ENCODE data around the gene PARD6G.
A peak's percentile ranks its signal among the peaks of the same experiment; 100 is the strongest.

The PARD6G gene

DNA sequence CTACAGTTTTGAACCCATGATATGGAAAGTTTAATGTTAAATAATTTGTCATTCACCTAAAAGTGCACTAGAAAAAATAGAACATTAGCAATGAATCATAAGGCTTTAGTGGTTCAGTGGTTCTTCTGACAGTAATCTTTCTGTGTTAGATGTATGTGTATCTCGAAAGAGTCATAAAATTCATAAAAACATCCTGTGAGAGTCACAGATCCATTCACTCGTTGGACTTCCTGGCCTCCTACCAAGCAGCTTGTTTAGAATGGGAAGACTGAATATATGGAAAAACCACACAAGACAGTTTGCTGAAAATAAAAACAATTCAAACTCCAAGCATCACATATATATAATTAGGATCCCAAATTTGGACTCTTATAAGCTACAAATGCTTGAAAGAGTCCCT lies 103.4 kb downstream of the PARD6G start:
- DNase-seq: peak; percentile 40

- no peak for DNase-seq
These were observed 106.8 kb downstream of the PARD6G start for GRCh38 chr18:80140455-80140985.

- no peak for DNase-seq
These were observed 109.3 kb downstream of the PARD6G start for GRCh38 chr18:80137976-80138375.

GRCh38 chr18:80137137-80137536 lies 110.2 kb downstream of the PARD6G start:
- no peak for DNase-seq

GRCh38 chr18:80136679-80137078 lies 110.6 kb downstream of the PARD6G start:
- DNase-seq: no peak

GRCh38 chr18:80135136-80135535 lies 112.2 kb downstream of the PARD6G start:
- DNase-seq: no peak

- no peak for DNase-seq
These were observed 114.2 kb downstream of the PARD6G start for GRCh38 chr18:80133124-80133523.

DNA sequence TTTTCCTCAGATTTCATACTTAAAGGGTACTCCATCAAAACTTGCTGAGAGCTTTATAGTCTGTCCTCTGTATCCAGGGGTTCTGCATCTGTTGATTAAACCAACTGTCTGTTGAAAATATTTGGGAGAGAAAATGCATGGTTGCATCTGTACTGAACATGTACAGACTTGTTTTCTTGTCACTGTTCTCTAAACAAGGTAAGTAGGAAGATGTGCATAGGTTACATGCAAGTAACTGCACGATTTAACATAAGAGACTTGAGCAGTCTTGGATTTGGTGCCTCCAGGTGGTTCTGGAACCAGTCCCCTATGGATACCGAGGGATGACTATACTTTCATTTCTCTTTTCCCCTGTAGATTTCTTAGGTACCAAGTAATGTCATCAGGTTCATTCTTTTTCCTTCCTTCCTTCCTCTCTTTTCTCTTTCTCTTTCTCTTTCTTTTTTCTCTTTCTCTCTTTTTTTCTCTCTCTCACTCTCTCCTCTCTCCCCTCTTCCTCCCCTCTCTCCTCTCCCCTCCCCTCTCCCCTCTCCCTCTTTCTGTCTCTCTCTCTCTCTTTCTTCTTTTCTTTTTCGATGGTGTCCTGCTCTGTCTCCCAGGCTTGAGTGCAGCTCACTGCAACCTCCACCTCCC lies 115.0 kb downstream of the PARD6G start:
- DNase-seq: no peak

GRCh38 chr18:80130555-80130954 lies 116.8 kb downstream of the PARD6G start:
- DNase-seq: no peak

DNA sequence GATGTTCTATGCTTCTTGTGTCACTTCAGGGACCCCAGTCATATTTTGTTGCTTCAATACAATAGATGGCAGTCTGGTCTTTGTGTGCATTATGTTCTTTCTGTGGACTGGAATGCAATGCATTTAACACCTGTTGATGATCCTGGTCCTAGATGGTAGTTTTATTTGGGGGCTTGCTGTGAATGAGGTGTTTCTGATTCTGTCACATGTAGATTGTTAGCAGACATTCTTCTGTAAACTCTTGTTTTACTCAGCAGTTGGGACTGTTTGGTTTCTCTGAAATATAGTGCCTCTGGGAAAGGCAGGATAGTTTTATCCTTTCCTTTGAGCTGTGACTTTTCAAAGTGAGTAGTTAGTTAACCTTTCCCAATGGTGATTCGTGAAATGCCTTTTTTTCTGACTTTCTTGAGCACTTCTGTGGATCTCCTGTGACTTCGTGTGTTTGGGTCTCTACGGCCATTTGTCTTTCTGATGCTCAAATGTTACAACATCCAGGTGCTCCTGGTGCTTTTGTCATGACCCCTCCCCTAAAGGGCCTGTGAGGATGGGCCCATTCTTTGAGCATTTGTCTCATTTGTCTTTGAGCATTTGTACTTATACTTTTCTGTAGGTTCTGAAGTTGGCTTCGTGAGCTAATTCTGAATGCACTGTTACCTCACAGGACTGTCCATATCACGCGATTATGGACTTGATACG lies 117.5 kb downstream of the PARD6G start:
- DNase-seq: no peak

DNA sequence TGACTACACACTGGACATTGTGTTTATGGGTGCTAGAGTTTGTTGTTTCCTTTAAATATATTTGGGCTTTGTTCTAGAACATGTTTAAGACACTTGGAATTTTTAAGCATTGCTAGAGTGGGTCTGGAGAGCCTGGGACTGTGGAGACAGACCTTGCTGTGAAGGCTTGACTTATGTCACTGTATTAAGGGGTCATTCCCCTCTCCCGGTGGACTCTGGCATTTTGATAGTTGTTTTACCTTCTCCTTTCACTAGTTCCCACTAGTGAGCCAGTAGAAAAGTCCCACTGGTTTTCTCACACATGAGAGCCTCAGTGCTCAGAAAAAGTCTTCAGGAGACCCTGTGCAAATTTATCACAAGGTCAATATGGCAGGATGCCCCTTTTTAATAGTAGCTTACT lies 119.7 kb downstream of the PARD6G start:
- no peak for DNase-seq

- DNase-seq: no peak
These were observed 120.5 kb downstream of the PARD6G start for GRCh38 chr18:80126797-80127196.

DNA sequence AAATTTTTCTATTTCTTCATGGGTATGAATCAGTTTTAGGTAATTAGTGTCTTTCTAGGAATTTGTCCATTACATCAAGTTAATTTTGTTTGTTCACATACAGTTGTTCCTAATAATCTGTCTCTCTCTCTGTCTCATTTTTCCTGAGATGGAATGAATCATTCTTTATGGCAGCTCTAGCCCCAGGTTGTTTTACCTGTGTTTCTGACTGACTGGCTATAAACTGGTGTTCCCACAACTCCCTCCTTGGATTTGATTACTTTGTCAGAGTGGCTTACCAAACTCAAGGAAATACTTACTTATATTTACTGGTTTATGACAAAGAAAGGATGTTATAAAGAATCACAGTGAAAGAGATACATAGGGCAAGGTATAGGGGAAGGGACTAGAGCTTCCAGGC lies 123.2 kb downstream of the PARD6G start:
- no peak for DNase-seq

DNA sequence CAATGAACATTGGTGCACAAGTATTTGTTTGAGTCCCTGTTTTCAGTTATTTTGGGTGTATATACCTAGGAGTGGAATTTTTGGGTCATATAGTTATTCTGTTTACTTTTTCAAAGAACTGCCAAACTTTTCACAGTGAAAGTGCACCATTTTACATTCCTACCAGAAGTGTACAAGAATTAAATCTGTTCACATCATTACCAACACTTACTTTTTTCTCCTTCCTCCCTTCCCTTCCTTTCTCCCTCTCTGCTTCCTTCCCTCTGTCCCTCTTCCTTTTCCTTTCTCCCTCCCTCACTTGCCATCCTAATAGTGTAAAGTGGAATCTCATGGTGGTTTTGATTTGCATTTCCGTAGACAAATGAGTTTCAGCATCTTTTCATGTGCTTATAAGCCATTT lies 126.4 kb downstream of the PARD6G start:
- no peak for DNase-seq

DNA sequence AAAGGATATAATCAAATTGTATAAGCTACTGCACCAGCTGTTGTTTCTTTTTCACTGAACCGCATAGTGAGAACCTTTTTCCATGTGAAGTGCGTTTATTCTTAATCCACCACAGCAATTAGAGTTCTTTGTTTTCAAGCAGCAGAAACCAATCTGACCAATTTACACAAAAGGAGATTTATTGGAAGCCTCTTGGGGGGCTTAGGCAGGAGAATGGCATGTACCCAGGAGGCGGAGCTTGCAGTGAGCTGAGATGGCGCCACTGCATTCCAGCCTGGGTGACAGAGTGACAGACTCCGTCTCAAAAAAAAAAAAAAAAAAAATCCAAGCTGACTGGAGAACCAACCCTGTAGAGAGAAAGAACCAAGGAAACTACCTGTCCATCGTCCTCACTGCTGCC lies 128.2 kb downstream of the PARD6G start:
- DNase-seq: peak; percentile 8

- DNase-seq: no peak
These were observed 132.3 kb downstream of the PARD6G start for GRCh38 chr18:80115035-80115434.

DNA sequence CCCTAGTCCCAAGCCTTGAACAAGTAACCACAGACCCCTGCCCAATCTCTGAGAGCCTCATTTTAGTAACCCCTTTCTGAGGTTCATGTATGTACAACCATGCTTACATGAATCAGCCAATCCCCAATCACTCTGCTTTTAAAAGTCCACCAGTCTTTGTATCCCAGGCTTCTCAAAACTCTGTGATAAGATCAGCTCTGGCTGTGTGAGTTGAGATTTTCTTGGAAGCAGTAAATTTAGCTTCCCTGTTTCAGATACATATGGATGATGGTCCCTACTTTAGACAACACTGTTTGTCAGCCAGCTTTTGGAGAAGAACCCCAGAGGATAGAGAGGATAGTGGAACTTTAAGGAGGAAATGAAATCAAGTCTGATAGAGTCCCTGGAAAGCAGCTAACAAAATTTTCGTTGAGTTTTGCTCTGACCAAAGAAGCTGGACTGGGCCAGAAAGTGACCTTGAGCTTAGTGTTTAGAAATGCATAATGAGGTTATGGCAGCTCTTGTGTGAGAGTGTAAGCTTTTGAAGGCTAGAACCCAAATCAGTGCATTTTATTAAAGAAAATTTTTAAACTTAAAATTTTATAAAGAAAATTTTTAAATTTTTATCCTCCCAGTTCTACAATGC lies 134.6 kb downstream of the PARD6G start:
- DNase-seq: no peak

- peak; percentile 43 for DNase-seq
These were observed 137.6 kb downstream of the PARD6G start for GRCh38 chr18:80109676-80110078.

GRCh38 chr18:80108739-80109675 lies 138.3 kb downstream of the PARD6G start, which contains the start of gene ADNP2:
Gene ADNP2 (plus strand): TSS chr18:80109262. CDS start chr18:80117543, 8,281 bp downstream.
- peak; percentile 95 for DNase-seq

GRCh38 chr18:80108121-80108536 lies 139.2 kb downstream of the PARD6G start:
- DNase-seq: no peak

- no peak for DNase-seq
These were observed 139.9 kb downstream of the PARD6G start for GRCh38 chr18:80107426-80107825.

Measured in fibroblast of skin of back (primary cell).